Astrocyte (in vitro differentiated cells and primary cell): ENCODE data around the gene REEP6. TPM values are rescaled to one million over a fixed set of nuclear protein-coding genes. Genes with fewer than 3 reads are reported as not detected.

Experiments
- DNase-seq: peaks from one replicate; pipeline ENCODE4 v3.0.0-alpha.2; 2010; ENCODE audit warnings: low read depth
- FAIRE-seq: peaks from 2 replicates; lab custom pipeline; 2011; peaks lifted over from hg19 to GRCh38; lab: Jason Lieb, UNC
- H2AFZ ChIP-seq: 2 replicates; pipeline ENCODE4 v1.6.0; 2012; ENCODE audit warnings: low read depth, low read length, inconsistent platforms
- H3K27ac ChIP-seq: 2 replicates; pipeline ENCODE4 v1.5.1; 2011; ENCODE audit warnings: low read depth, low read length, inconsistent platforms
- H3K27me3 ChIP-seq: 2 replicates; pipeline ENCODE4 v1.6.0; 2011; ENCODE audit warnings: low read length, inconsistent platforms; ENCODE audit not compliant: insufficient read depth
- H3K36me3 ChIP-seq: 2 replicates; pipeline ENCODE4 v1.5.1; 2011; ENCODE audit warnings: low read length, inconsistent platforms; ENCODE audit not compliant: insufficient read depth
- H3K4me1 ChIP-seq: 2 replicates; pipeline ENCODE4 v1.5.1; 2011; ENCODE audit warnings: low read length, inconsistent platforms; ENCODE audit not compliant: insufficient read depth
- H3K4me2 ChIP-seq: 2 replicates; pipeline ENCODE4 v1.6.0; 2012; ENCODE audit warnings: low read length, inconsistent platforms
- H3K4me3 ChIP-seq: 2 replicates; pipeline ENCODE4 v1.5.1; 2011; ENCODE audit warnings: low read depth, mild to moderate bottlenecking, low read length, inconsistent platforms; ENCODE audit not compliant: insufficient read depth
- H3K79me2 ChIP-seq: 2 replicates; pipeline ENCODE4 v1.6.0; 2012; ENCODE audit warnings: mild to moderate bottlenecking, low read length, inconsistent platforms; ENCODE audit not compliant: insufficient read depth
- H3K9ac ChIP-seq: 2 replicates; pipeline ENCODE4 v1.6.0; 2012; ENCODE audit warnings: mild to moderate bottlenecking, low read length, inconsistent platforms
- H3K9me3 ChIP-seq: 2 replicates; pipeline ENCODE4 v1.5.1; 2012; ENCODE audit warnings: low read depth, mild to moderate bottlenecking, low read length, inconsistent platforms; ENCODE audit not compliant: insufficient read depth
- H4K20me1 ChIP-seq: 2 replicates; pipeline ENCODE4 v1.6.0; 2012; ENCODE audit warnings: low read length, inconsistent platforms; ENCODE audit not compliant: insufficient read depth
- H3K27ac Mint-ChIP-seq: one replicate; pipeline ENCODE4 v1.8.0; 2021; ENCODE audit warnings: mild to moderate bottlenecking, mixed read lengths; ENCODE audit not compliant: unreplicated experiment
- H3K27me3 Mint-ChIP-seq: one replicate; pipeline ENCODE4 v1.8.0; 2021; ENCODE audit warnings: low read depth, mixed read lengths; ENCODE audit not compliant: unreplicated experiment
- H3K36me3 Mint-ChIP-seq: one replicate; pipeline ENCODE4 v1.8.0; 2021; ENCODE audit warnings: low read depth, mixed read lengths; ENCODE audit not compliant: unreplicated experiment
- H3K4me1 Mint-ChIP-seq: one replicate; pipeline ENCODE4 v1.8.0; 2021; ENCODE audit warnings: low read depth, mixed read lengths; ENCODE audit not compliant: unreplicated experiment
- H3K4me3 Mint-ChIP-seq: one replicate; pipeline ENCODE4 v1.8.0; 2021; ENCODE audit warnings: mild to moderate bottlenecking, moderate library complexity, mixed read lengths; ENCODE audit not compliant: unreplicated experiment
- H3K9me3 Mint-ChIP-seq: one replicate; pipeline ENCODE4 v1.8.0; 2021; ENCODE audit warnings: mild to moderate bottlenecking, mixed read lengths; ENCODE audit not compliant: unreplicated experiment
- EZH2 ChIP-seq: IDR thresholded peaks from 2 replicates; pipeline ENCODE4 v1.6.1; 2012; ENCODE audit warnings: mild to moderate bottlenecking, low read length, inconsistent platforms; ENCODE audit not compliant: insufficient read depth
- total RNA-seq: library from RNA; stranded (reverse); gene quantifications from 2 replicates; pipeline ENCODE4 v1.2.1, GENCODE V29; 2021
- TF ChIP-seq, protein P1 (sequence below): IDR thresholded peaks from 2 replicates; pipeline ENCODE4 v1.5.1; 2011; ENCODE audit warnings: low read depth, mild to moderate bottlenecking, inconsistent platforms, low read length, moderate library complexity; ENCODE audit not compliant: insufficient read depth

Gene REEP6
- total RNA-seq, 1 donor from 2014 or later = 5.7 TPM

DNA sequence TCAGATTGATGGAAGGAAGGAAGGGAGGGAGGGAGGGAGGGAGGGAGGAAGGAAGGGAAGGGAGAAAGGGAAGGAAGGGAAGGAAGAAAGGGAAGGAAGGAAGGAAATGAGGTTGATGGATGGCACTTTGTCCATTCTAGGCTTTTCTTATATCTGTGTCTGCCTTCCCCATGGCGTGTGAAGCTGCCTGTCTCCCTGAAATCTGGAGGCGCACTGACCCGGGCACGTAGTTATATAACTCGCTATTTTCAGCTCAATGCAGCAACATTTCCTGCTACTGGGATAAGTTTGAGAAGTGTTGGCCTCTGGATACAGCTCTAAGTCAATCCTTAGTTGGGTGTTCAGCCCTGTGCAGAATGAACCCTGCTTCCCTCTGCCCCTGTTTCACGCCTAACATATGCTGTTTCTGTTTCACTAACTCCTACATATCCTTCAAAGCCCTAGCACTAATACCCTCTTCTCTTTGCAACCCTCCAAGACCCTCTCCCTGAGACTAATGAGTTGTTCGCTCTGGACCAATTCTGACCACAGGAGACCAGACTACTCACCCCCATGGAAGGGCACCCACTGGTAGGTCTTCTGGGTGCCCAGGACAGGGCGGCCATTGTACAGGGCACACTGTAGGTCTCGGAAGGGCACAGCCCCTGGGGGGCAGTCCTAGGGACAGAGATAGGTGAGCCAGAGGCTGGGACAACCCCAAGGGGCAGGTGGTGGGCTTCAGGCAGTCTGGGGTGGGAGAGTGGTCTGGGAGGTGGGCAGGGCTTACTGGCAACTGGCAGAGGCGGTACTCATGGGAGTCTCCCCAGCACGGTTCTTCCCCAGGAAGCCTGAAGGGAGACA, 18.8 kb downstream of the REEP6 start:
- Histone ChIP-seq H3K36me3 (no peaks in the 10 kb centered on the region), H3K79me2 (no peaks in the 10 kb centered on the region), H3K9me3 (peaks cover 5% of the 10 kb centered on the region), H3K27me3 (no peaks in the 10 kb centered on the region), H3K4me3 (no peak overlapping the region), H4K20me1 (no peaks in the 10 kb centered on the region), H3K27ac (no peak overlapping the region), H3K4me1 (peaks cover 4% of the 10 kb centered on the region), H3K4me2 (no peak overlapping the region), H3K9ac (no peak overlapping the region), H2AFZ (no peak overlapping the region)
- TF ChIP-seq, protein P1, sequence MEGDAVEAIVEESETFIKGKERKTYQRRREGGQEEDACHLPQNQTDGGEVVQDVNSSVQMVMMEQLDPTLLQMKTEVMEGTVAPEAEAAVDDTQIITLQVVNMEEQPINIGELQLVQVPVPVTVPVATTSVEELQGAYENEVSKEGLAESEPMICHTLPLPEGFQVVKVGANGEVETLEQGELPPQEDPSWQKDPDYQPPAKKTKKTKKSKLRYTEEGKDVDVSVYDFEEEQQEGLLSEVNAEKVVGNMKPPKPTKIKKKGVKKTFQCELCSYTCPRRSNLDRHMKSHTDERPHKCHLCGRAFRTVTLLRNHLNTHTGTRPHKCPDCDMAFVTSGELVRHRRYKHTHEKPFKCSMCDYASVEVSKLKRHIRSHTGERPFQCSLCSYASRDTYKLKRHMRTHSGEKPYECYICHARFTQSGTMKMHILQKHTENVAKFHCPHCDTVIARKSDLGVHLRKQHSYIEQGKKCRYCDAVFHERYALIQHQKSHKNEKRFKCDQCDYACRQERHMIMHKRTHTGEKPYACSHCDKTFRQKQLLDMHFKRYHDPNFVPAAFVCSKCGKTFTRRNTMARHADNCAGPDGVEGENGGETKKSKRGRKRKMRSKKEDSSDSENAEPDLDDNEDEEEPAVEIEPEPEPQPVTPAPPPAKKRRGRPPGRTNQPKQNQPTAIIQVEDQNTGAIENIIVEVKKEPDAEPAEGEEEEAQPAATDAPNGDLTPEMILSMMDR = no peak
- TF ChIP-seq EZH2 = peak; percentile 3
- DNase-seq = no peak
- Mint-ChIP-seq H3K27ac (peak overlapping the region; percentile 55), H3K27me3 (no peaks in the 10 kb centered on the region), H3K9me3 (peaks cover 8% of the 10 kb centered on the region), H3K36me3 (peaks cover 7% of the 10 kb centered on the region), H3K4me1 (no peaks in the 10 kb centered on the region), H3K4me3 (no peak overlapping the region)
- no peak for FAIRE-seq

DNA sequence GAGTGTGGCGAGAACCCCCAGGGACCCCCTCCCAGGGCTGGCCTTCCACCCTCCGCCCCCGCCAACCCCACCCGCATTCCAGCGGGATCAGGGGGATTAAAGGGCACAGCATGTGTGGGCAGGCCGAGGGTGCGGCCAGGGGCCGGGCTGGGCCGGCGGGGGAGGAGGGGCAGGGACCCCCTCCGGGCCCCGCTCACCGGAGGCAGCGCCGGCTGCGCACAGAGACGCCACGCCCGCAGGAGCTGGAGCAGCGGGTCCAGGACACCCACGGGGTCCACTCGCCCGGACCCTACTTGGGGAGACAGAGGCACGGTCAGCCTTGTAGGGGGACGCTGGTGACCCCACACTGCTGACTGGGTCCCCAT, 19.4 kb downstream of the REEP6 start:
- Histone ChIP-seq H3K27ac (no peak overlapping the region), H3K9ac (no peak overlapping the region), H3K79me2 (no peaks in the 10 kb centered on the region), H3K4me3 (no peak overlapping the region), H4K20me1 (no peaks in the 10 kb centered on the region), H3K4me1 (peaks cover 4% of the 10 kb centered on the region), H3K4me2 (no peak overlapping the region), H3K36me3 (no peaks in the 10 kb centered on the region), H3K9me3 (peaks cover 5% of the 10 kb centered on the region), H2AFZ (no peak overlapping the region), H3K27me3 (no peaks in the 10 kb centered on the region)
- Mint-ChIP-seq H3K27ac (no peak overlapping the region), H3K27me3 (peaks cover 2% of the 10 kb centered on the region), H3K4me1 (no peaks in the 10 kb centered on the region), H3K36me3 (peaks cover 6% of the 10 kb centered on the region), H3K4me3 (no peak overlapping the region), H3K9me3 (peaks cover 8% of the 10 kb centered on the region)
- TF ChIP-seq, protein P1 = no peak
- TF ChIP-seq EZH2 = peak; percentile 21
- FAIRE-seq = no peak
- DNase-seq = no peak

DNA sequence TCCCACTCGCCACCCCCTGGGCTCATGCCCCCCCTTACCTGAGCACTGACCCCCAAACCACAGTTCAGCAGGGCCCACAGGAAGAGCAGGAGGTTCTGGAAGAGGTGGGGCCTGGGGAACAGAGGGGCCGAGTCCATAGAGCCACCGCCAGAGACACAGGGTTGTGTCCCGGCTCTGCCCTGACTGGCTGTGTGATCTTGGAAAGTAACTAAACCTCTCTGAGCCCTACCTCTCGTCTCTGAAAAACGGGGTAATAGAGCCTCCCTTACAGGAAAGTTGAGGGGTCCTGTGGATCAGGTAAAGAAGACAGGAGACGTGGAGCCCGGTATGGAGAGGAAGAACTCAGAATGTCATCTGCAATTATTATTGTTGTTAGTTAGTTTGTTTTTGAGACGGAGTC, 19.8 kb downstream of the REEP6 start:
- DNase-seq (no peak), FAIRE-seq (no peak)
- H3K9ac ChIP-seq = no peak overlapping the region
- no peak for TF ChIP-seq EZH2
- TF ChIP-seq, protein P1 = no peak
- peaks cover 2% of the 10 kb centered on the region for H3K27me3 Mint-ChIP-seq
- peaks cover 6% of the 10 kb centered on the region for H3K9me3 Mint-ChIP-seq
- H2AFZ ChIP-seq = no peak overlapping the region
- H3K4me3 ChIP-seq = no peak overlapping the region
- no peak overlapping the region for H3K27ac Mint-ChIP-seq
- no peak overlapping the region for H3K4me2 ChIP-seq
- H3K9me3 ChIP-seq = peaks cover 5% of the 10 kb centered on the region
- H3K36me3 Mint-ChIP-seq = peaks cover 3% of the 10 kb centered on the region
- no peaks in the 10 kb centered on the region for H3K36me3 ChIP-seq
- no peak overlapping the region for H3K4me3 Mint-ChIP-seq
- H3K27me3 ChIP-seq = no peaks in the 10 kb centered on the region
- no peaks in the 10 kb centered on the region for H3K4me1 Mint-ChIP-seq
- H3K4me1 ChIP-seq = peaks cover 4% of the 10 kb centered on the region
- no peak overlapping the region for H3K27ac ChIP-seq
- no peaks in the 10 kb centered on the region for H3K79me2 ChIP-seq
- no peaks in the 10 kb centered on the region for H4K20me1 ChIP-seq
